Gastrocnemius medialis (tissue), 4 donors: ENCODE measurements around the gene RELA.

Experiments used
- POLR2A ChIP-seq, 2 donors: fragments of 450-650 bp; IDR thresholded peaks; one replicate each; pipeline ENCODE4 v1.6.1; 2017; ENCODE audit warnings: antibody characterized with exemption in 2 of 2, mild to moderate bottlenecking in 2 of 2, moderate library complexity in 2 of 2
- TF ChIP-seq, protein P1 (sequence below), 5 experiments: fragments of 450-650 bp in 3 of 5; fragments of 200-600 bp in 2 of 5; sonication (generic) in 2 of 5; IDR thresholded peaks in 4 of 5; conservative IDR thresholded peaks in 1 of 5; 1 replicate in 4 of 5; 2 replicates in 1 of 5; pipeline ENCODE4 v1.5.1; 2016 to 2019; ENCODE audit warnings: antibody characterized with exemption in 5 of 5, mild to moderate bottlenecking in 3 of 5, moderate library complexity in 3 of 5

DNA sequence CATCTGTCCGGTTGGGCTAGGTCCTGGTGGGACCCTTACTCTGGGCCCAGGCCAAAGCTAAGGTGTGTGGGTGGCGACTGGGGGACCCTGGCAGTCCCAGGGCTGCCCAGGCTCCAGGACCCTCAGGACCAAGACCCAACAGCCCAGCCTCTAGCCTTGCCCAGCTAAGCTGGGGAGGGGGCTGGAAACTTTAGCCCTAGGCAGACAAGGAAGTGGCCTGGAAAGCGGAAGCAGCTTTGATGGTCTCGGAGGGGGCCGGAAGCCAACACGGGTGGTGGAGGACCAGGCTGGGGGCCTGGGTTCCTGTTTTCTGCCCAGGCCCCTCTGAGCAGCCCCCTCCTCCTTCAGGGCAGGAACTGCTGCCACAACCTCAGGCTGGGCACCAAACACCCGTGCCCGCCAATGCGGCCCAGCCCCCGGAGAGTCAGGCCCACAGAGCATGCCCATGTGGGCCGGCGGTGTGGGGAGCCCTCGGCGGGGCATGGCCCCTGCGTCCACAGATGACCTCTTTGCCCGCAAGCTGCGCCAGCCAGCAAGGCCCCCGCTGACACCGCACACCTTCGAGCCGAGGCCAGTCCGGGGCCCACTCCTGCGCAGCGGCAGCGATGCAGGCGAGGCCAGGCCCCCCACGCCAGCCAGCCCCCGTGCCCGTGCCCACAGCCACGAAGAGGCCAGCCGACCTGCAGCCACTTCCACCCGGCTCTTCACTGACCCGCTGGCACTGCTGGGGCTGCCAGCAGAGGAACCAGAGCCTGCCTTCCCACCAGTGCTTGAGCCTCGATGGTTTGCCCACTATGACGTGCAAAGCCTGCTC is 22.0 kb downstream of the RELA start:
- TF ChIP-seq, protein P1, sequence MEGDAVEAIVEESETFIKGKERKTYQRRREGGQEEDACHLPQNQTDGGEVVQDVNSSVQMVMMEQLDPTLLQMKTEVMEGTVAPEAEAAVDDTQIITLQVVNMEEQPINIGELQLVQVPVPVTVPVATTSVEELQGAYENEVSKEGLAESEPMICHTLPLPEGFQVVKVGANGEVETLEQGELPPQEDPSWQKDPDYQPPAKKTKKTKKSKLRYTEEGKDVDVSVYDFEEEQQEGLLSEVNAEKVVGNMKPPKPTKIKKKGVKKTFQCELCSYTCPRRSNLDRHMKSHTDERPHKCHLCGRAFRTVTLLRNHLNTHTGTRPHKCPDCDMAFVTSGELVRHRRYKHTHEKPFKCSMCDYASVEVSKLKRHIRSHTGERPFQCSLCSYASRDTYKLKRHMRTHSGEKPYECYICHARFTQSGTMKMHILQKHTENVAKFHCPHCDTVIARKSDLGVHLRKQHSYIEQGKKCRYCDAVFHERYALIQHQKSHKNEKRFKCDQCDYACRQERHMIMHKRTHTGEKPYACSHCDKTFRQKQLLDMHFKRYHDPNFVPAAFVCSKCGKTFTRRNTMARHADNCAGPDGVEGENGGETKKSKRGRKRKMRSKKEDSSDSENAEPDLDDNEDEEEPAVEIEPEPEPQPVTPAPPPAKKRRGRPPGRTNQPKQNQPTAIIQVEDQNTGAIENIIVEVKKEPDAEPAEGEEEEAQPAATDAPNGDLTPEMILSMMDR (IDR thresholded peaks at IDR 0.05 in 4 of 5, conservative IDR thresholded peaks at IDR 0.05 in 1 of 5): no peak
- TF ChIP-seq POLR2A (IDR thresholded peaks at IDR 0.05): no peak
